Measurements from ENCODE around the gene EDN3.

EDN3 gene

GRCh38 chr20:59276938-59277337 is 23.5 kb upstream of the EDN3 start (continued):
- TF ChIP-seq ZNF248 (tag by site-specific recombination; IDR thresholded peaks at IDR 0.05) (no peak), ZNF670 (tag by site-specific recombination; IDR thresholded peaks at IDR 0.05; ENCODE audit: low read depth) (no peak), ZNF280C (tag by site-specific recombination; IDR thresholded peaks at IDR 0.05) (no peak), ZSCAN30 (tag by site-specific recombination; IDR thresholded peaks at IDR 0.05) (no peak), ZNF148 (tag by site-specific recombination; IDR thresholded peaks at IDR 0.05; ENCODE audit: borderline replicate concordance) (no peak), ZNF341 (tag by site-specific recombination; IDR thresholded peaks at IDR 0.05; ENCODE audit: low read depth) (no peak)

- no peak overlapping the region for H3K4me3 ChIP-seq (ENCODE audit: low read depth, low read length)
- H3K9me3 ChIP-seq (ENCODE audit: control insufficient read depth, insufficient read depth, low read depth, low read length) = no peaks in the 10 kb centered on the region
- H3K36me3 ChIP-seq (ENCODE audit: control insufficient read depth in 2 of 2, insufficient read depth in 1 of 2, low read length in 2 of 2) = no peaks in the 10 kb centered on the region
- POLR2A ChIA-PET = no interaction called here
- no peak overlapping the region for H3K27ac ChIP-seq (ENCODE audit: extremely low read depth, low read depth, low read length)
- H3K4me1 ChIP-seq (ENCODE audit: control insufficient read depth, insufficient read depth, low read length) = no peaks in the 10 kb centered on the region
- TF ChIP-seq ZNF155 (tag by site-specific recombination; IDR thresholded peaks at IDR 0.05) = no peak
- no peak for TF ChIP-seq ZBTB11 (tag by site-specific recombination; conservative IDR thresholded peaks at IDR 0.05; ENCODE audit: low read depth)
- TF ChIP-seq ZNF555 (tag by site-specific recombination; conservative IDR thresholded peaks at IDR 0.05) = no peak
- no peak for TF ChIP-seq GLI2 (tag by site-specific recombination; IDR thresholded peaks at IDR 0.05; ENCODE audit: borderline replicate concordance, low read depth)
- no peak for TF ChIP-seq ZNF121 (tag by site-specific recombination; IDR thresholded peaks at IDR 0.05)
- no peak for TF ChIP-seq KLF17 (tag by site-specific recombination; IDR thresholded peaks at IDR 0.05)
- CTCF ChIA-PET = no interaction called here
Measured at GRCh38 chr20:59284470-59284869, 15.9 kb upstream of the EDN3 start.

GRCh38 chr20:59289994-59290393 is 10.4 kb upstream of the EDN3 start:
- H3K9me3 ChIP-seq (ENCODE audit: control insufficient read depth, insufficient read depth, low read depth, low read length) = no peaks in the 10 kb centered on the region
- no peak overlapping the region for H3K27ac ChIP-seq (ENCODE audit: extremely low read depth, low read depth, low read length)
- no peaks in the 10 kb centered on the region for H3K36me3 ChIP-seq (ENCODE audit: control insufficient read depth in 2 of 2, insufficient read depth in 1 of 2, low read length in 2 of 2)
- CTCF ChIA-PET = interaction anchor here (0.7 kb wide), 1 partner anchor 233 kb away, joined by 3 read pairs; no protein-coding TSS in a partner anchor
- H3K4me1 ChIP-seq (ENCODE audit: control insufficient read depth, insufficient read depth, low read length) = no peaks in the 10 kb centered on the region
- no peak overlapping the region for H3K4me3 ChIP-seq (ENCODE audit: low read depth, low read length)
- POLR2A ChIA-PET = no interaction called here
- TF ChIP-seq ZNF629 (tag by site-specific recombination; IDR thresholded peaks at IDR 0.05) (no peak), ZBTB17 (tag by site-specific recombination; IDR thresholded peaks at IDR 0.05) (no peak), KLF9 (tag by site-specific recombination; IDR thresholded peaks at IDR 0.05; ENCODE audit: low read depth) (no peak), ZNF48 (tag by site-specific recombination; IDR thresholded peaks at IDR 0.05) (no peak), ZBTB6 (tag by site-specific recombination; IDR thresholded peaks at IDR 0.05) (no peak), ELK4 (IDR thresholded peaks at IDR 0.05; ENCODE audit: borderline replicate concordance, low read depth, low read length) (no peak), REPIN1 (tag by site-specific recombination; IDR thresholded peaks at IDR 0.05; ENCODE audit: low read depth) (no peak), TRIM28 (IDR thresholded peaks at IDR 0.05; ENCODE audit: borderline replicate concordance, low read length) (no peak), ZNF585B (tag by site-specific recombination; IDR thresholded peaks at IDR 0.05) (no peak), ZNF239 (tag by site-specific recombination; IDR thresholded peaks at IDR 0.05) (no peak), KLF8 (tag by site-specific recombination; IDR thresholded peaks at IDR 0.05) (no peak), ZNF10 (tag by site-specific recombination; IDR thresholded peaks at IDR 0.05) (no peak)

All from HEK293 (cell line).